Skeletal muscle cell (primary cell): ENCODE measurements around the gene ZFPL1.

Experiments used
- DNase-seq: peaks from one replicate; pipeline ENCODE4 v3.0.0-alpha.2; 2010; ENCODE audit warnings: low read depth
- H3K4me3 ChIP-seq: 2 replicates; pipeline ENCODE4 v1.5.1; 2011; ENCODE audit warnings: low read depth, mild to moderate bottlenecking, control low read depth, low read length, moderate library complexity

Gene ZFPL1

GRCh38 chr11:65124480-65125196, 40.6 kb downstream of the ZFPL1 start:
- H3K4me3 ChIP-seq: no peak overlapping the region
- no peak for DNase-seq

- no peak overlapping the region for H3K4me3 ChIP-seq
Measured at GRCh38 chr11:65125197-65126056, 41.4 kb downstream of the ZFPL1 start.

GRCh38 chr11:65126624-65127274, 42.7 kb downstream of the ZFPL1 start:
- DNase-seq: no peak
- H3K4me3 ChIP-seq: no peak overlapping the region

More at GRCh38 chr11:65125197-65126056, 41.4 kb downstream of the ZFPL1 start:
- no peak for DNase-seq

DNA sequence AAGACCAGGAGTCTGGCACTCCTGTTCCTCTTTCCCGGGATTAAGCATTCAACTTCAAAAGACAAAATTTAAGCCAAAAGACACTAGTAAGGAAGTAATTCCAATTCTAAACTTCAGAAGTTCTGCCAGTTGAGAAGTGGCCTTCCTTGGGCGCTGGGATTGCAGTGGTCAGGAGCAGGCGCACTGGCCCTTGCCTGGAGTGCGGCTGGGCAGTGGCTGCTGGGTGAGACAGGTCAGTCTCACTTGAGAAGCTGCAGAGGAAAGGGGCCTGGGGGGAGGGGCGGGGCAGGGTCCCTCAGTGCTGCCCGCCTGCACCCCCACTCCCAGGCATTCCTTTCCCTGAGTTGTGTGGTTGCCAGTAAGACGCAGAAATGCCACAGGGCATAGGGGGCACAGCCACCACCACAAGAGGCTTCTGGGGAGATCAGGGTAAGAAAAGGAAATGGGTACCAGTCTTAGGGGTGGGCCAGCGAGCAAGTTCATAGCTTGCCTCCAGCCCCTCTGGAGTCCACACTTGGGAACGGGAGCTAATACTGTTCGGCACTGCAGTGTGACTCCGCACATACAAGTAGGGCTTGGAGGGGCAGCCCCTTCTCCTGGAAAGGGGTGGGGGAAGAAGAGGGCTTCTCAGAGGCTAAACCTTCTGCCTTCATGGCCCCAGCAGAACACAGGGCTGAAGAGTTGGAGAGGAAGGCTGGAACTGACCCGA, 43.6 kb downstream of the ZFPL1 start:
- no peak overlapping the region for H3K4me3 ChIP-seq
- DNase-seq: no peak

- H3K4me3 ChIP-seq: no peak overlapping the region
Measured at GRCh38 chr11:65128182-65129145, 44.4 kb downstream of the ZFPL1 start.

GRCh38 chr11:65129649-65130441, 45.8 kb downstream of the ZFPL1 start:
- H3K4me3 ChIP-seq: no peak overlapping the region
- DNase-seq: no peak

More at GRCh38 chr11:65128182-65129145, 44.4 kb downstream of the ZFPL1 start:
- DNase-seq: no peak

- no peak for DNase-seq
- no peak overlapping the region for H3K4me3 ChIP-seq
Measured at GRCh38 chr11:65130631-65131416, 46.8 kb downstream of the ZFPL1 start.

DNA sequence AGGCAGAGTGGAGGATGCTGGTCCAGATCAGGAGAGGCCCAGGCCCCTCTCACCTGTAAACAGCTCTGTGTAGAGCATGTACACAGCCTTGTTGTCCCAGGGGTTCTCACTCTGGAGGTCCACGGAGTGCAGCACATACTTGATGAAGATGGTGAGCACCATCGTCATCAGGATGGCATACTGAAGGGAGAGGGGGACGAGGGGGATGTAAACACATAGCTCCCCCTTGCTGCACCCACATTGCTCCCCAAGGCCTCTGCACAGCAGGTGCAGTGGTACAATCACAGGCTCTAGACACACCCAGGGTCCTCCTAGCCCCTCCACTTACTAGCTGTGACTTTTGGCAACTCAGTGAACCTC, 47.4 kb downstream of the ZFPL1 start:
- no peak for DNase-seq
- H3K4me3 ChIP-seq: no peak overlapping the region

GRCh38 chr11:65131895-65132237, 47.8 kb downstream of the ZFPL1 start:
- no peak overlapping the region for H3K4me3 ChIP-seq
- no peak for DNase-seq

DNA sequence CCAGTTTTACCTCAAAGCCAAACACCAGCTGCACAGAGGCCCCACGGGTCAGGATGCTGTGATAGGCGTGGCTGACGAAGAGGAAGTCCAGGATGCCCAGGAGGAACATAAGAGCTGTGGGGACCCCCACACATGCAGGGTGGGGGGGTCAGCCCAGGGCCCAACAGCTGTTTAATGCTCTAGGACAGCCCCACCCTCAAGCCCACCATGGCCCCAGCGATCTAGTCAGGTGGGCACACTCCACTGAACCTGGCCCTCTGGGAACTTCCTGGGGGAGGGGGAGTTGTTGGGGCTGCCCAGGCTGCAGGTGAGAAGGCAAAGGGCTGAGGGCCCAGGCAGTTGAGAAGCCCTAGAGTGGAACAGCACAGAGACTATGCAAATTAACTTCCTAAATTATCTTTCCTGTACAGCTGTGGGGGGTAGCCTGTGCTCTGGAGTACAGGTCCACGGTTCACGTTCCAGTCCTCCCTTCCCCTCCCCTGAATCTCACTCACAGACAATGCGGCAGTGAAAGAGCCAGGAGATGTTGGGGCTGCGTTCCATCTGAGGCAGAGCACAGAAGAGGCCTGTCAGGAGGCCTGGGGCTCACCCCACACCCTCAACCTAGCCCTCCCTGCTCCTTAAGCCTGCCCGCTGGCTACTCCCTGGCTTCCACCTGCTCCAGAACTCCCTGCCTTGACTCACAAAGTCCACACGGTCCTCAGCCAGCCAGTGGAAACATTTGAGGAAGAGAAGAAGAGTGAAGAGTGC, 48.4 kb downstream of the ZFPL1 start:
- peak overlapping the region; percentile 95 for H3K4me3 ChIP-seq
- DNase-seq: no peak

DNA sequence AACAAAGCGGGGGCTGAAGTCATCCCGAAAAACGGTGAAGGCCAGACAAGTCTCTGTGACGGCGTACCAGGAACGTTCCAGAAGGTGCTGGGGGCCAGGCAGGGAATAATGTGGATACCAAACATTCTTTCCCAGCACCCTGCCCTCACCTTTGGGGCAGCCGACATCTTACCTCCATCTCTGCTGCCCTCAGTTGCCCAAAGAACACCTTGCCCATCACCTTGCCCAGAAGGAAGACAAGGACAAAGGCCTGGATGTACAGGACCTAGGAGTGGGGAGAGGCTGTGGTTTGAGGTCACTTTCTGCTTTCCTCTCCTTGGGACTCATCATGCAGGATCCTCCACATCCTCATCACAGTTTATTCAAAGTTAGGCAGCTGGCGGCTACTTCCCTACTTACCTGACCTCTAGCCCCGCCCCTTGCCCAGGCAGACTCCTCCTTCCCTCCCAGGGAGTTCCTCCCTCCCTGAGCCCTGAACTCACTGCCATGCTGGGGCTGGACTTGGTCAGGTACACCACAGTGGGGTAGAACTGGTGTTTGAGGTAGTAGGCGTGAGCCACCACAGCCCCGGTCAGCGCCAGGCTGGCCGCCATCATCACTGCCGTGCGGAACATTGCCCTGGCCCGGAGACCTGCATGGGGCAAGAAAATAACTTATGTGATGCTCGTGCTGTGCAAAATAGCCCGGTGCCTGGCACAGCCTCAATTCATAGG, 49.1 kb downstream of the ZFPL1 start:
- H3K4me3 ChIP-seq: peak overlapping the region; percentile 95
- DNase-seq: no peak

GRCh38 chr11:65133724-65134123, 49.7 kb downstream of the ZFPL1 start:
- peak overlapping the region; percentile 95 for H3K4me3 ChIP-seq
- no peak for DNase-seq

DNA sequence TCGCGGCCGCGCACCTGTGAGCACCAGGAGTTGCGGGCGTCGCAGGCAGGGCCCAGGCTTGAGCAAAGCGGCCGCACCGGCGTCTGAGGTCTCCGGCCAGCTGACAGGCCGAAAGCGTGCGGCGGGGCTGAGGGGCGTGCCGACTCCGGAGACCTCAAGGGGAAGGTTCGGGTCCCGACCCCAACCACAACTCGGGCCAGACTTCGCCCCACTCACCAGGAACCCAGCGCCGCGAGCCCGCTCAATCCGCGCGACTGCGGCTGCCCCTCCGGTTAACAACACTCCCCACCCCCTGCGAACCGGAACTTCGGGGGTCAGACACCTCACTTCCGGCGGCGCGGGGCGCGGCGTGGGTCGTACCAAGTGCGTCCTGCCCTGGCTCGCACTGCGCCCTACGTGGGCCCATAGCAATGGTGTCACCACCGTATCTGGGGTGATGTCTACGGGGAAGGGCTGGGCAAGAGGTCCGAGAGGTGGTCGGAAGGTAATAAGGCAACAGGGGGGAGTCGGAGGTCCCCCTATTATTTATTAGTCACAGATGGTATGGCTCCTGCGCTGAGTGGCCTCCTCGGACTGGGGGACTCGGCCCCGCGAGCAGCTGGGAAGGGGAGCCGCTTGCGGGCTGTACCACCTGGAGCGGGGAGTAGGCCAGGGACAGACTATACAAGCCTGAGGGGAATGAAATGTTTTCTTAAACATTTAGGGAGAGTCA, 50.4 kb downstream of the ZFPL1 start, which contains the start of gene SYVN1:
SYVN1 (minus strand) TSS at position 280 of the 712 bp plus-strand sequence. CDS start 918 bp downstream, outside the sequence.
- DNase-seq: peak; percentile 59
- H3K4me3 ChIP-seq: peak within 1 kb of the TSS; percentile 95

- H3K4me3 ChIP-seq: peak overlapping the region; percentile 95
- peak; percentile 92 for DNase-seq
Measured at GRCh38 chr11:65134952-65135632, 51.1 kb downstream of the ZFPL1 start.
